GM12892 (cell line): ENCODE data around the gene TUBGCP5.

ENCODE experiments used
- POLR2A ChIP-seq: IDR thresholded peaks from 2 replicates; pipeline ENCODE4 v1.6.1; 2011; ENCODE audit warnings: low read depth, low read length, control low read depth
- POLR2AphosphoS5 ChIP-seq: IDR thresholded peaks from 2 replicates; pipeline ENCODE4 v1.6.1; 2011; ENCODE audit warnings: low read depth, low read length, control low read depth
- TAF1 ChIP-seq: IDR thresholded peaks from 2 replicates; pipeline ENCODE4 v1.6.1; 2011; ENCODE audit warnings: low read depth, mild to moderate bottlenecking, control low read depth, low read length, borderline replicate concordance

GRCh38 chr15:23022156-23022555 lies 17.2 kb downstream of the TUBGCP5 start:
- TF ChIP-seq POLR2AphosphoS5 = no peak
- TF ChIP-seq POLR2A = no peak
- no peak for TF ChIP-seq TAF1
